ENCODE measurements around the gene VPS54.
"Not testable (repeated sequence)": the region's sequence is repeated elsewhere in the genome, so short reads cannot be mapped to it uniquely, and the experiment has no call there.

The VPS54 gene

GRCh38 chr2:64001382-64002101 lies 17.7 kb downstream of the VPS54 start:
- Mint-ChIP-seq H3K4me1 (no peaks in the 10 kb centered on the region), H3K27me3 (ENCODE audit: low read depth) (no peaks in the 10 kb centered on the region), H3K9me3 (peaks cover 33% of the 10 kb centered on the region), H3K27ac (no peak overlapping the region), H3K36me3 (ENCODE audit: low read depth) (peaks cover 71% of the 10 kb centered on the region), H3K4me3 (no peak overlapping the region)
- TF ChIP-seq, protein P1, sequence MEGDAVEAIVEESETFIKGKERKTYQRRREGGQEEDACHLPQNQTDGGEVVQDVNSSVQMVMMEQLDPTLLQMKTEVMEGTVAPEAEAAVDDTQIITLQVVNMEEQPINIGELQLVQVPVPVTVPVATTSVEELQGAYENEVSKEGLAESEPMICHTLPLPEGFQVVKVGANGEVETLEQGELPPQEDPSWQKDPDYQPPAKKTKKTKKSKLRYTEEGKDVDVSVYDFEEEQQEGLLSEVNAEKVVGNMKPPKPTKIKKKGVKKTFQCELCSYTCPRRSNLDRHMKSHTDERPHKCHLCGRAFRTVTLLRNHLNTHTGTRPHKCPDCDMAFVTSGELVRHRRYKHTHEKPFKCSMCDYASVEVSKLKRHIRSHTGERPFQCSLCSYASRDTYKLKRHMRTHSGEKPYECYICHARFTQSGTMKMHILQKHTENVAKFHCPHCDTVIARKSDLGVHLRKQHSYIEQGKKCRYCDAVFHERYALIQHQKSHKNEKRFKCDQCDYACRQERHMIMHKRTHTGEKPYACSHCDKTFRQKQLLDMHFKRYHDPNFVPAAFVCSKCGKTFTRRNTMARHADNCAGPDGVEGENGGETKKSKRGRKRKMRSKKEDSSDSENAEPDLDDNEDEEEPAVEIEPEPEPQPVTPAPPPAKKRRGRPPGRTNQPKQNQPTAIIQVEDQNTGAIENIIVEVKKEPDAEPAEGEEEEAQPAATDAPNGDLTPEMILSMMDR (IDR thresholded peaks at IDR 0.05; ENCODE audit: unreplicated experiment in 3 of 3) = no peak

DNA sequence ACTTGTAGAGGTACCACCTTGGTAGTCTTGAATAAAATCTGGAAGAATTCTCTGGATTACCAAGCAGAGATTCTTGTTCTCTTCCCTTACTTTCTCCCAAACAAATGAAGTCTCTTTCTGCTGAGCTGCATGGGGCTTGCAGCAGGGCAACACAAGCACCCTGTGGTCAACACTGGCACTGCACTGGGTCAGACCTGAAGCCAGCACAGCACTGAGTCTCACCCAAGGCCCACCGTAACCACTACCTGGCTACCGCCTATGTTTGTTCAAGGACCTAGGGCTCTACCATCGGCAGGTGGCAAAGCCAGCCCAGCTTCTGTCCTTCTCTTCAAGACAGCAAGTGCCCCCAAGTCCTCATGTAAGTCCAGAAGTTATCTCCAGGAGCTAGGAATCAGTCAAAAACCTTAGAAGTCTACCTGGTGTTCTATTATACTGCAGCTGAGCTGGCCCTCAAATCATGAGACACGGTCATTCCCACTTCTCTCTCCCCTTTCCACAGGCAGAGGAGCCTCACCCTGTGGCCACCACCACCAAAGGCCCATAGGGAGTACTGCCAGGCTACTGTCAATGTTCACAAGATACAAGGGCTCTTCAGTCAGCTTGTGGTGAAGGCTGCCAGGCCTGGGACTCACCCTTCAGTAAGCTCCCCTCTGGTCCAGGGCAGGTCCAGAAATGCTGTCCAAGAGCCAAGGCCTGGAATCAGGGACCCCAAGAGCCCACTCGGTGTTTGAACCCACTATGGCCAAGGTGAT lies 18.4 kb downstream of the VPS54 start:
- Mint-ChIP-seq H3K9me3 (peaks cover 34% of the 10 kb centered on the region), H3K4me3 (no peak overlapping the region), H3K4me1 (no peaks in the 10 kb centered on the region), H3K27ac (no peak overlapping the region), H3K36me3 (ENCODE audit: low read depth) (peaks cover 71% of the 10 kb centered on the region), H3K27me3 (ENCODE audit: low read depth) (no peaks in the 10 kb centered on the region)
- TF ChIP-seq, protein P1 (IDR thresholded peaks at IDR 0.05; ENCODE audit: unreplicated experiment in 3 of 3) = no peak

DNA sequence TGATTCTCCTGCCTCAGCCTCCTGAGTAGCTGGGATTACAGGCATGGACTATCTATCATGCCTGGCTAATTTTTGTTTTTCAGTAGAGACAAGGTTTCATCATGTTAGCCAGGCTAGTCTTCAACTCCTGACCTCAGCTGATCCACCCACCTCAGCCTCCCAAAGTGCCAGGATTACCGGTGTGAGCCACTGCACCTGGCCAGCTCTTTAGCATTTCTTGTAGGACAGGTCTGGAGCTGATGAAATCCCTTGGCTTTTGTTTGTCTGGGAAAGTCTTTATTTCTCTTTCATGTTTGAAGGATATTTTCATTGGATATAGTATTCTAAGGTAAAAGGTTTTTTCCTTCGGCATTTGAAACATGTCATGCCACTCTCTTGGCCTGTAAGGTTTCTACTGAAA lies 20.2 kb downstream of the VPS54 start:
- peaks cover 47% of the 10 kb centered on the region for H3K9me3 Mint-ChIP-seq
- H3K4me1 Mint-ChIP-seq = no peaks in the 10 kb centered on the region
- no peaks in the 10 kb centered on the region for H3K27me3 Mint-ChIP-seq (ENCODE audit: low read depth)
- H3K4me3 Mint-ChIP-seq = no peak overlapping the region
- TF ChIP-seq, protein P1 (IDR thresholded peaks at IDR 0.05; ENCODE audit: unreplicated experiment in 3 of 3) = no peak
- no peak overlapping the region for H3K27ac Mint-ChIP-seq
- peaks cover 84% of the 10 kb centered on the region for H3K36me3 Mint-ChIP-seq (ENCODE audit: low read depth)

GRCh38 chr2:63996582-63997198 lies 22.5 kb downstream of the VPS54 start:
- Mint-ChIP-seq H3K36me3 (ENCODE audit: low read depth) (peaks cover 93% of the 10 kb centered on the region), H3K9me3 (peaks cover 62% of the 10 kb centered on the region)
- H3K4me1 Mint-ChIP-seq; H3K27me3 Mint-ChIP-seq (ENCODE audit: low read depth); H3K4me3 Mint-ChIP-seq; H3K27ac Mint-ChIP-seq: not testable (repeated sequence)

- not testable (repeated sequence) for H3K27ac Mint-ChIP-seq; H3K27me3 Mint-ChIP-seq (ENCODE audit: low read depth); H3K4me1 Mint-ChIP-seq; H3K4me3 Mint-ChIP-seq
- peaks cover 63% of the 10 kb centered on the region for H3K9me3 Mint-ChIP-seq
- peaks cover 89% of the 10 kb centered on the region for H3K36me3 Mint-ChIP-seq (ENCODE audit: low read depth)
These were observed 24.7 kb downstream of the VPS54 start for GRCh38 chr2:63994329-63995070.

- no peaks in the 10 kb centered on the region for H3K4me1 Mint-ChIP-seq
- peaks cover 4% of the 10 kb centered on the region for H3K27me3 Mint-ChIP-seq (ENCODE audit: low read depth)
- no peak overlapping the region for H3K27ac Mint-ChIP-seq
- peaks cover 63% of the 10 kb centered on the region for H3K9me3 Mint-ChIP-seq
- TF ChIP-seq, protein P1 (IDR thresholded peaks at IDR 0.05; ENCODE audit: unreplicated experiment in 3 of 3) = no peak
- no peak overlapping the region for H3K4me3 Mint-ChIP-seq
- peaks cover 90% of the 10 kb centered on the region for H3K36me3 Mint-ChIP-seq (ENCODE audit: low read depth)
These were observed 25.4 kb downstream of the VPS54 start for GRCh38 chr2:63993871-63994270.

GRCh38 chr2:63993130-63993584 lies 26.1 kb downstream of the VPS54 start:
- not testable (repeated sequence) for H3K27me3 Mint-ChIP-seq (ENCODE audit: low read depth); H3K4me1 Mint-ChIP-seq; H3K4me3 Mint-ChIP-seq; H3K27ac Mint-ChIP-seq
- H3K9me3 Mint-ChIP-seq = peaks cover 61% of the 10 kb centered on the region
- H3K36me3 Mint-ChIP-seq (ENCODE audit: low read depth) = peaks cover 88% of the 10 kb centered on the region

Measured in nephron (organoid).